Measurements from ENCODE around the gene GMPPB.

GMPPB gene

GRCh38 chr3:49721596-49721895, 2.2 kb downstream of the GMPPB start:
- Histone ChIP-seq H3K36me3 (ENCODE audit: control insufficient read depth, insufficient read depth, low read length) (peaks cover 4% of the 10 kb centered on the region), H3K27ac (ENCODE audit: insufficient read depth, low read depth, low read length, poor library complexity, severe bottlenecking) (no peak overlapping the region), H3K27me3 (ENCODE audit: control insufficient read depth, insufficient read depth, low read length, poor library complexity, severe bottlenecking) (no peaks in the 10 kb centered on the region), H3K9me3 (ENCODE audit: control insufficient read depth, low read length) (no peaks in the 10 kb centered on the region), H3K4me1 (ENCODE audit: control insufficient read depth, insufficient read depth, low read length) (peaks cover 6% of the 10 kb centered on the region), H3K4me3 (ENCODE audit: insufficient read depth, low read depth, low read length) (no peak overlapping the region)
- WGBS, 2 experiments, result 94 to 96% methylated on average over 9 of the region's 9 CpGs

- Histone ChIP-seq H3K9me3 (ENCODE audit: control insufficient read depth, low read length) (no peaks in the 10 kb centered on the region), H3K4me1 (ENCODE audit: control insufficient read depth, insufficient read depth, low read length) (peaks cover 6% of the 10 kb centered on the region), H3K27me3 (ENCODE audit: control insufficient read depth, insufficient read depth, low read length, poor library complexity, severe bottlenecking) (no peaks in the 10 kb centered on the region), H3K4me3 (ENCODE audit: insufficient read depth, low read depth, low read length) (no peak overlapping the region), H3K36me3 (ENCODE audit: control insufficient read depth, insufficient read depth, low read length) (peaks cover 3% of the 10 kb centered on the region), H3K27ac (ENCODE audit: insufficient read depth, low read depth, low read length, poor library complexity, severe bottlenecking) (no peak overlapping the region)
- WGBS, 2 experiments, result 93 to 96% methylated on average over 4 of the region's 4 CpGs
These were observed 2.7 kb downstream of the GMPPB start for GRCh38 chr3:49720855-49721595.

GRCh38 chr3:49719214-49719884, 4.4 kb downstream of the GMPPB start, which contains the start of gene AMIGO3:
AMIGO3 (minus strand) TSS chr3:49719684; CDS start chr3:49719465, 219 bp downstream.
- Histone ChIP-seq H3K9me3 (ENCODE audit: control insufficient read depth, low read length) (no peaks in the 10 kb centered on the region), H3K4me1 (ENCODE audit: control insufficient read depth, insufficient read depth, low read length) (peaks cover 6% of the 10 kb centered on the region), H3K27me3 (ENCODE audit: control insufficient read depth, insufficient read depth, low read length, poor library complexity, severe bottlenecking) (no peaks in the 10 kb centered on the region), H3K27ac (ENCODE audit: insufficient read depth, low read depth, low read length, poor library complexity, severe bottlenecking) (peak within 1 kb of the TSS; percentile 48), H3K4me3 (ENCODE audit: insufficient read depth, low read depth, low read length) (peak within 1 kb of the TSS; percentile 54), H3K36me3 (ENCODE audit: control insufficient read depth, insufficient read depth, low read length) (no peaks in the 10 kb centered on the region)
- 6 to 7% methylated on average over 50 of the region's 50 CpGs for WGBS, 2 experiments

GRCh38 chr3:49718858-49719213, 4.9 kb downstream of the GMPPB start:
- Histone ChIP-seq H3K36me3 (ENCODE audit: control insufficient read depth, insufficient read depth, low read length) (no peaks in the 10 kb centered on the region), H3K27me3 (ENCODE audit: control insufficient read depth, insufficient read depth, low read length, poor library complexity, severe bottlenecking) (no peaks in the 10 kb centered on the region), H3K9me3 (ENCODE audit: control insufficient read depth, low read length) (no peaks in the 10 kb centered on the region), H3K4me3 (ENCODE audit: insufficient read depth, low read depth, low read length) (peak overlapping the region; percentile 54), H3K4me1 (ENCODE audit: control insufficient read depth, insufficient read depth, low read length) (peaks cover 6% of the 10 kb centered on the region), H3K27ac (ENCODE audit: insufficient read depth, low read depth, low read length, poor library complexity, severe bottlenecking) (no peak overlapping the region)
- WGBS, 2 experiments, result 57 to 61% methylated on average over 33 of the region's 33 CpGs

GRCh38 chr3:49717959-49718857, 5.5 kb downstream of the GMPPB start:
- H3K4me3 ChIP-seq (ENCODE audit: insufficient read depth, low read depth, low read length), result no peak overlapping the region
- no peaks in the 10 kb centered on the region for H3K27me3 ChIP-seq (ENCODE audit: control insufficient read depth, insufficient read depth, low read length, poor library complexity, severe bottlenecking)
- H3K4me1 ChIP-seq (ENCODE audit: control insufficient read depth, insufficient read depth, low read length), result peaks cover 6% of the 10 kb centered on the region
- H3K36me3 ChIP-seq (ENCODE audit: control insufficient read depth, insufficient read depth, low read length), result no peaks in the 10 kb centered on the region
- WGBS, 2 experiments, result 96% methylated on average over 75 of the region's 75 CpGs
- H3K27ac ChIP-seq (ENCODE audit: insufficient read depth, low read depth, low read length, poor library complexity, severe bottlenecking), result no peak overlapping the region
- H3K9me3 ChIP-seq (ENCODE audit: control insufficient read depth, low read length), result no peaks in the 10 kb centered on the region

GRCh38 chr3:49717211-49717958, 6.4 kb downstream of the GMPPB start:
- 94% methylated on average over 14 of the region's 14 CpGs for WGBS, 2 experiments

GRCh38 chr3:49716691-49717210, 7.0 kb downstream of the GMPPB start:
- Histone ChIP-seq H3K36me3 (ENCODE audit: control insufficient read depth, insufficient read depth, low read length) (no peaks in the 10 kb centered on the region), H3K27ac (ENCODE audit: insufficient read depth, low read depth, low read length, poor library complexity, severe bottlenecking) (no peak overlapping the region), H3K4me3 (ENCODE audit: insufficient read depth, low read depth, low read length) (no peak overlapping the region), H3K27me3 (ENCODE audit: control insufficient read depth, insufficient read depth, low read length, poor library complexity, severe bottlenecking) (no peaks in the 10 kb centered on the region), H3K9me3 (ENCODE audit: control insufficient read depth, low read length) (no peaks in the 10 kb centered on the region), H3K4me1 (ENCODE audit: control insufficient read depth, insufficient read depth, low read length) (no peaks in the 10 kb centered on the region)
- WGBS, 2 experiments, result 92% methylated on average over 16 of the region's 16 CpGs

More at GRCh38 chr3:49717211-49717958, 6.4 kb downstream of the GMPPB start:
- H3K4me3 ChIP-seq (ENCODE audit: insufficient read depth, low read depth, low read length), result no peak overlapping the region
- H3K27me3 ChIP-seq (ENCODE audit: control insufficient read depth, insufficient read depth, low read length, poor library complexity, severe bottlenecking), result no peaks in the 10 kb centered on the region
- H3K36me3 ChIP-seq (ENCODE audit: control insufficient read depth, insufficient read depth, low read length), result no peaks in the 10 kb centered on the region
- H3K9me3 ChIP-seq (ENCODE audit: control insufficient read depth, low read length), result no peaks in the 10 kb centered on the region
- H3K27ac ChIP-seq (ENCODE audit: insufficient read depth, low read depth, low read length, poor library complexity, severe bottlenecking), result no peak overlapping the region
- H3K4me1 ChIP-seq (ENCODE audit: control insufficient read depth, insufficient read depth, low read length), result no peaks in the 10 kb centered on the region

- H3K36me3 ChIP-seq (ENCODE audit: control insufficient read depth, insufficient read depth, low read length), result no peaks in the 10 kb centered on the region
- no peaks in the 10 kb centered on the region for H3K27me3 ChIP-seq (ENCODE audit: control insufficient read depth, insufficient read depth, low read length, poor library complexity, severe bottlenecking)
- no peak overlapping the region for H3K27ac ChIP-seq (ENCODE audit: insufficient read depth, low read depth, low read length, poor library complexity, severe bottlenecking)
- no peaks in the 10 kb centered on the region for H3K9me3 ChIP-seq (ENCODE audit: control insufficient read depth, low read length)
- no peak overlapping the region for H3K4me3 ChIP-seq (ENCODE audit: insufficient read depth, low read depth, low read length)
- 94 to 95% methylated on average over 7 of the region's 7 CpGs for WGBS, 2 experiments
- no peaks in the 10 kb centered on the region for H3K4me1 ChIP-seq (ENCODE audit: control insufficient read depth, insufficient read depth, low read length)
These were observed 7.6 kb downstream of the GMPPB start for GRCh38 chr3:49716169-49716568.

- 94 to 95% methylated on average over 13 of the region's 13 CpGs for WGBS, 2 experiments
- H3K4me3 ChIP-seq (ENCODE audit: insufficient read depth, low read depth, low read length), result no peak overlapping the region
- no peaks in the 10 kb centered on the region for H3K9me3 ChIP-seq (ENCODE audit: control insufficient read depth, low read length)
- H3K4me1 ChIP-seq (ENCODE audit: control insufficient read depth, insufficient read depth, low read length), result no peaks in the 10 kb centered on the region
- no peaks in the 10 kb centered on the region for H3K27me3 ChIP-seq (ENCODE audit: control insufficient read depth, insufficient read depth, low read length, poor library complexity, severe bottlenecking)
- no peak overlapping the region for H3K27ac ChIP-seq (ENCODE audit: insufficient read depth, low read depth, low read length, poor library complexity, severe bottlenecking)
- H3K36me3 ChIP-seq (ENCODE audit: control insufficient read depth, insufficient read depth, low read length), result no peaks in the 10 kb centered on the region
These were observed 8.1 kb downstream of the GMPPB start for GRCh38 chr3:49715611-49716121.

Measured in ectodermal cell (in vitro differentiated cells).